ENCODE data around the gene SMPD4.
"Not testable (repeated sequence)": the region's sequence is repeated elsewhere in the genome, so short reads cannot be mapped to it uniquely, and the experiment has no call there.

Gene SMPD4, protein sequence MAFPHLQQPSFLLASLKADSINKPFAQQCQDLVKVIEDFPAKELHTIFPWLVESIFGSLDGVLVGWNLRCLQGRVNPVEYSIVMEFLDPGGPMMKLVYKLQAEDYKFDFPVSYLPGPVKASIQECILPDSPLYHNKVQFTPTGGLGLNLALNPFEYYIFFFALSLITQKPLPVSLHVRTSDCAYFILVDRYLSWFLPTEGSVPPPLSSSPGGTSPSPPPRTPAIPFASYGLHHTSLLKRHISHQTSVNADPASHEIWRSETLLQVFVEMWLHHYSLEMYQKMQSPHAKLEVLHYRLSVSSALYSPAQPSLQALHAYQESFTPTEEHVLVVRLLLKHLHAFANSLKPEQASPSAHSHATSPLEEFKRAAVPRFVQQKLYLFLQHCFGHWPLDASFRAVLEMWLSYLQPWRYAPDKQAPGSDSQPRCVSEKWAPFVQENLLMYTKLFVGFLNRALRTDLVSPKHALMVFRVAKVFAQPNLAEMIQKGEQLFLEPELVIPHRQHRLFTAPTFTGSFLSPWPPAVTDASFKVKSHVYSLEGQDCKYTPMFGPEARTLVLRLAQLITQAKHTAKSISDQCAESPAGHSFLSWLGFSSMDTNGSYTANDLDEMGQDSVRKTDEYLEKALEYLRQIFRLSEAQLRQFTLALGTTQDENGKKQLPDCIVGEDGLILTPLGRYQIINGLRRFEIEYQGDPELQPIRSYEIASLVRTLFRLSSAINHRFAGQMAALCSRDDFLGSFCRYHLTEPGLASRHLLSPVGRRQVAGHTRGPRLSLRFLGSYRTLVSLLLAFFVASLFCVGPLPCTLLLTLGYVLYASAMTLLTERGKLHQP

DNA sequence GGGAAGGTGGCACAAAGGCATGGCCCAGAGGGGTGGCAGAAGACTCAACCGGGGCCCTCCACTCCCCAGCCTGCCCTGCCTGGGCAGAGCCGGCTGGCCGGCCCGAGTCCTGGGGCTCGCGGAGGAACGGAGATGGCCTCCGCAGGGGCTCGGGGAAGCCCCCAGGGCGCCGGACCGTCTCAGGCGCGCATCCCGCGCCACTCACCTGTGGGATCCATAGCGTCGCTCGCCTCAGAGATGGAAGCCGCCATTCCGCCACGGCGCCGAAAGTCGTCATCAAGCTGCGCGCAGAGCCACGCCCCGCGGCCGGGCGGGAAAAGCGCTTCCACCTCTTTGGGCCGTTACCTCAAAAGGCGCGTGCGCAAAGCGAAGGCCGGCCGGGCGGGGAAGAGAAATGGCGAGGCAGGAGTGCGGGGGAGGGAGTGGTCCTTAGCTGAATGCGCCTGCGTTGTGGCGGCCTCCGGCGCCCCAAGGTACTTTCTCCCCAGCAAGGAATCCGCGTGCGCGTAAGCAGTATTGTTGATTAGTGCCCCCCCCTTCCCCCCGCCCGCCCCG lies at the start of gene SMPD4:
TSS of gene SMPD4 (minus strand) at position 278 of the 555 bp plus-strand sequence. CDS start 5,010 bp downstream, outside the sequence.
- DNase-seq = peak; percentile 51

DNA sequence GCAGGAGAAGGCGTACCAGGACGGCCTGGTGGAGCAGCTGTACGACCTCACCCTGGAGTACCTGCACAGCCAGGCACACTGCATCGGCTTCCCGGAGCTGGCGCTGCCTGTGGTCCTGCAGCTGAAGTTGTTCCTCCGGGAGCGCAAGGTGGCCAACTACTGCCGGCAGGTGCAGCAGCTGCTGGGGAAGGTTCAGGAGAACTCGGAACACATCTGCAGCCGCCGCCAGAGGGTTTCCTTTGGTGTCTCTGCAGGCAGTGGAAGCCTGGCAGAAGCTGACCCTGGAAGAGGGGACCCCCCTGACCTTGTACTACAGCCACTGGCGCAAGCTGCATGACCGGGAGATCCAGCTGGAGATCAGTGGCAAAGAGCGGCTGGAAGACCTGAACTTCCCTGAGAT lies 49.5 kb upstream of the SMPD4 start:
- DNase-seq = not testable (repeated sequence)

DNA sequence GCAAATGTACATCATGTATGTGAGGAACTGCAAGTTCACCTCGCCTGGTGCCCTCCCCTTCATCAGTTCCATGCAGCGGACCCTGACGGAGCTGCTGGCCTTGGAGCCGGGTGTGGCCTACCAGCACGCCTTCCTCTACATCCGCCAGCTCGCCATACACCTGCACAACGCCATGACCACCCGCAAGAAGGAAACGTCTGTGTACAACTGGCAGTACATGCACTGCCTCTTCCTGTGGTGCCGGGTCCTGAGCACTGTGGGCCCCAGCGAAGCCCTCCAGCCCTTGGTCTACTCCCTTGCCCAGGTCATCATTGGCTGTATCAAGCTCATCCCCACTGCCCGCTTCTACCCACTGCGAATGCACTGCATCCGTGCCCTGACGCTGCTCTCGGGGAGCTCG lies 49.0 kb upstream of the SMPD4 start:
- DNase-seq = not testable (repeated sequence)

DNA sequence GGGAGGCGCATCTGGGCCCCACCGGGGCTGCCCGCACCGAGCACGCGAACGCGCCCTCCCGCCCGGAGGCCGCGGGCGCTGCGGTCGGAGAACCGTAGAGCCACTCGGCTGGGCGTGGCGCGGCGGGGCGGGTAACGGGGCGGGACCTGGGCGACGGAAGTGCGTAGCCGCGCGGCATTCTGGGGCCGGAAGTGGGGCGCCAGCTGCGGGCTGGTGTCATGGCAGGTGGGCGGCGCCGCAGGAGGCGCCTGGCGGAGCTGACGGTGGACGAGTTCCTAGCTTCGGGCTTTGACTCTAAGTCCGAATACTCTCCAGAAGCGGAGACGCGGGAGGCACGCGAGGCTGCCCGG lies 47.7 kb upstream of the SMPD4 start:
- DNase-seq = not testable (repeated sequence)

DNA sequence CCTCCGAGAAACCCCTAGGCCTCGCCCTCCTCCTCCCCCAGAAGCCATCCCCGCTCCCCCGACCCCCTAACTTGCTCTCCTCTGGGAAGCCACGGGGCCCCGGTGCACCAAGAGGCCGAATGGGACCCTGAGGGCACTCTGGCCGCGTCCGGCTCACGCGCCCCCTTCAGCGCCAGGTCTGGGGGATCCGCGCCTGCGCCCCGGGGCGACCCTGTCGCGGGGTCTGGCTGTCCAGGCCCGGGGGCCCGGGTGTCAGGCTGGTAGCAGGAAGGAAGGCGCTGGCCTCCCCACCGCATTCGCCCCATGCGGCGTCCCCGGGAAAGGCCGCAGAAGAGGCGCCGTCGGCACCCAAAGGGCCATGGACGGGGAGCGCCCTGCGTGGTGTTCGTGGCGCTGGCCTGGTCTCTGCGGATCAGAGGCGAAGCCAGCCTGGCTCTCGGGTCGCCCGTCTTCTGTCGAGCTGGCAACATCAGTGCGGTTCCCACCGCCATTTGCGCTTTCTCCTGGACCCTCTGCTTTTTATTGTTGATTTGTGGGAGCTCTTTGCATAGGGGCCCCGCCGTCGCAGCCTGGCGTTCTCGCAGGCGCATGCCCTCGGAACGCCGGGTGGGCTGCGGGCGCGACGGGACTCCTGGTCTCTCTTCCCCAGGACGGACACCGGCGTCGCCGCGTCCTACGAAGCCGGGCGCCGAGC lies 47.2 kb upstream of the SMPD4 start:
- not testable (repeated sequence) for DNase-seq

DNA sequence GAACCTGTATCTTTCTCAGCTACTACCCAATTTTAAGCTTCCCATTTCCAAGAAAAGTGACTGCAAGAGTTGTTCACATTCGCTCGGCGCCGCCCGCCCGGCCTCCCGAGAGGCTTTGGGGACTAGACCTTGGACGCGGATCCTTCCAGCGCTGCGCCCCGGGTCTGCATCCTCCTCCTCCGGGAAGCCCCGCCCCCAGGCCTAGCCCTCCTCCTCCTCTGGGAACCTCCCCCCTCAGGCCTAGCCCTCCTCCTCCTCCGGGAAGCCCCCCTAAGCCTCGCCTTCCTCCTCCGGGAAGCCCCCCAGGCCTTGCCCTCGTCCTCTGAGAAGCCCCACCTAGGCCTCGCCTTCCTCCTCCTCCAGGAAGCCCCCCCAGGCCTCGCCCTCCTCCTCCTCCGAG lies 46.6 kb upstream of the SMPD4 start:
- DNase-seq = not testable (repeated sequence)

DNA sequence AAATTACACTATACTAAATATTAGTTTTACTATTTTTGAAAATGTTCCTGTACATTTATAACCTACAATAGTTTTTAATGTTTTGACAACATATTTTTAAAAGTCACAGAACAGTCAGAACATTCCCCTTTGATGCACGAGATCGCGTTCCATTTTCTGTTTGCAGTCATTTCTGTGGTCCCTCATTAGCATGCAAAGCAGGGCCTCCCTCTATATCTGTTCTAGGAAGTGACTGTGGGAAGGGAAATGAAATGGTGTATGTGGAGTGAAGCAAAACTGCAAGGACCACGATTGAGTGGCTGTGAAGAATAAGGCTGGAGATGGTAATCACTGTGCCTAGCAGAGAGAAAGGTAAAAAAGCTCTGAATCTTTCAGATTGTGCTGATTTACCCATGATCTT lies 41.1 kb upstream of the SMPD4 start:
- not testable (repeated sequence) for DNase-seq

DNA sequence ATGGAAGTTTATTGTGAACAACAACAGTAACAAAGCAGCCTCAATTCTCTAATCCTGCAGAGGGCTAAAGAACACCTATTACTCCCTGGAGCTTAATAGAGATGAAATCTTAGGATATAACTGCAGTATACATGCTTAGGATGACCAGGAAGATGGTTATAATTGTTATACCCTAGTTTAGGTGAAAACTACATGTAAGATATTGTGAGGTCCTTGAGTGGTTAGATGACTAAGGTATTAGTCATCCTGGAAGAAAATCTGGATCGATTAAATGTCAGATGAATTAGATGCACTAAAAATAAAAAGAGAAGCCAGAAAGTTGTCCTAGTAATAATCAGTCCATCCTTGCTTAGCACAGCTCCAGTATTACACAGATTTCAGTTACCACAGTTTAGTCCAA lies 39.1 kb upstream of the SMPD4 start:
- DNase-seq = not testable (repeated sequence)

DNA sequence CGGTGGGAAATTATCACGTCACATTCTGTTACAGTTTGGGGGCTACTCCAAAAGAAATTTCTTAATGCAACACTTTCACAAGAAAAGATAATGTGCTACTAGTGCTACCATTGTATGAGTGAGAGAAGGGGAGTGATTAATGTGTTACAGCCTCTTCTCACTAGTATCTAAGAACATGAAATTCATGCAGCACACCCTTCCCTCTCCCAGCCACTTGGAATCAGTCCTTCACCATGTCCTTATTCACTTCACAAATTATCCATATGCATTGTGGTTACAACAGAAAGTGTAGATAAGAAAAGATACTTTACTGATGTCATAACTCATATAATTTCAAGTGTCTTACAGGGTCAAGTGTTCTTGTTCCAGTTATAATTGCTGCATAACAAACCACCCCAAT lies 37.7 kb upstream of the SMPD4 start:
- DNase-seq = not testable (repeated sequence)

DNA sequence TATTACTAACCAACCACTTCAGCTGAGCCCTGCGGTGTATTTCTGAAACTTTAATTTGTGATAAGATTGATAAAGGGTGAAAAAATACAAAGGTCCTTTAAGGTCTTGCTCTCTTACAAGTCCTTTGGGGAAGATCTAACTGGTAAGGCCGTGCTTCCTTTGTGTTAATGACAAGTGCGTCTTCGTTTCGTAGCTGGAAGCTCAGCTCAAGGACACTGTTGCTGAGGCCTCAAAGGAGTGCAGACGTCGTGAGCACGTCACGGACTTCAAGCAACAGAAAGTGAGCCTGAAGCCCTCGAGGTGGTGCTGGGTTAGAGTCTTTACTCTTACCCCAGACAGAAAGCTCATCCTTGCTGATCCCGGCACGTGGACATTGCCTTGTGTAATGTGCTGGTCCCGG lies 25.6 kb upstream of the SMPD4 start:
- not testable (repeated sequence) for DNase-seq

DNA sequence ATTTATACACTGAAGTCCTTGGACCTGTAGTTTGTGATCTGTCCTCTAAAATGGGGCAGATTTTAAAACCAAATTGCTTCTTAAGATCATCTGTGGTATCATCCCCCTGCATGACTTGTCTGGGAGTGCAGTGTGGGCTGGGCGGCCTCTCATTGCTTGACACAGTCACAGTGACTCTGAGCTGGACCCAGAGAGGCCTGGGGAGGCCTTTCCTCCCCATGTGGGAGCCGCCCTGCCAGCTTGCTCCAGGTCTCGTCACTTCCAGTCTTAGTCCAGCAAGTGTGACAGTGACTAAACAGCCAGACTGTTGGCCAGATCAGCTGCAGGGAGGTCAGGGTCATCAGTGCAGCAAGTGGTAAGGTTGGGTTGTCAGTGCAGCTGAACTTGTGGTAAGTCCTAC lies 21.7 kb upstream of the SMPD4 start:
- DNase-seq = not testable (repeated sequence)

DNA sequence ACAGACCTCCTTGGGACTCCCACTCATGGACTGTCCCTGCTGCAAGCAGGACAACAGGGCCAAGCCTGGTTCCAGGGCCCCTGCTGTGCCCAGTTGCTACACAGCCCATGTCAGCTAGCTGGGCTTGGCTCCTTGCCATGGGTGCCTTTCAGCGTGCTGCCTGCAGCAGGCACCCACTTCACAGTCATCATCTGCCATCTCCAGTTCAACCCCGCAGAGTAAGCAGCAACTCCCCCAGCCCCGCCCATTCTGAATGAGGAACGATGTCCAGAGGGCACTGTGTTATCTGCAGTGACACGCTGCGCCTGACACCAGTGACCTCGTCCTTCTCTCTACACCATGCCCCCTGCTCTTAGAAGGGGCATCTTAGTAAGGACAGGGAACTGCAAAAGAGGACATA lies 21.1 kb upstream of the SMPD4 start:
- DNase-seq = not testable (repeated sequence)

DNA sequence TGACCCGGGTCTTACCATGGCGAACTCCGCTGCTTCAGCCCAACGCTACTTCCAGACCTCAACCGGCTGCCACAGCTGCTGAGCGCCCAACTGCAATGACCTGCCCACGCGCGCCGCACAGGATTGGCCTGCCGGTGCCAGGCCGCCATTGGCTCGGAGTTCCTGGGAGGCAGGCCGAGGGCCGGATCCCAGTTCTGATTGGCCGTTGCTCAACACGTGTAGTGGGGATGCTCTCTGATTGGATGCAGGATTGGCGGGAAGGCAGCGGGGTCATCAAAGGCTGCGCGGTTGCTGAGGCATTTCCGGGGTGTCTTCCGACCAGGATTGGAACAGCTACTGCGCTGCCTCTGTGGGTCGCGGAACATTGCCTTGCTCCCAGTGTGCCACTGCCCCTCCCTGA lies 16.9 kb upstream of the SMPD4 start, which contains the start of gene TUBA3E:
TSS of gene TUBA3E (minus strand) at position 97 of the 400 bp plus-strand sequence. CDS start at position 18, 79 bp downstream.
- DNase-seq = no peak

DNA sequence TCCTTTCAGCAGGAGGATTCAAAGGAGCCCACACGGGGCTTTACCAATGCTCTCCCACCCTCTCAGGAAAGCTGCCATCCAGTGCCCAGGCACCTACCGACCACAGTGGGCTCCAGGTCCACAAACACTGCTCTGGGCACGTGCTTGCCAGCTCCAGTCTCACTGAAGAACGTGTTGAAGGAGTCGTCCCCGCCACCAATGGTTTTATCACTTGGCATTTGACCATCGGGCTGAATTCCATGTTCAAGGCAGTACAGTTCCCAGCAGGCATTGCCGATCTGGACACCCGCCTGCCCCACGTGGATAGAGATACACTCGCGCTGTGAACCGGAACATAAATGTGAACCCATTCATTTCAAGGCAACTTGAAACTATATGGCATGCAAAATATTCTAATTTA lies 14.7 kb upstream of the SMPD4 start:
- DNase-seq = not testable (repeated sequence)

DNA sequence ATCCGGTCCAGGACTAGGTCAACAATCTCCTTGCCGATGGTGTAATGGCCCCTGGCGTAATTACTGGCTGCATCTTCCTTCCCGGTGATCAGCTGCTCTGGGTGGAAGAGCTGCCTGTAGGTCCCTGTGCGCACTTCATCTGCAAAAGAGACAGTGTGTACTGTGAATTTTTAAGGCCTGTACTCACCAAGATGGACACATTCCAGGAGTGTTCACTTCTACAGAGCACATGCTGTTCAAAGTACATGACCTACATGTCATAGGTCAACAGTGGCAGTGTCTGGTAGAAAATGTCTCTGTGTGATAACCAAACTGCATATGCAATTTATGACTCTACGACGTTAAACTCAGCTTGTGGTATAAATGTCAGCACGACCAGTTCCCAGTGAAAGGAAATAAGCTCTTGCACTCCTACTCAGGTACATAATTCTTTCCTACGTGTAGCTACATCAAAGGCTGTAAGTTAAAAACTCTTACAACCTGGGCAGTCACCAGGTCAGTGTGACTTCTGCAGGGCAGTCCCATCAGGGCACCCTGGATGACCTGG lies 13.8 kb upstream of the SMPD4 start:
- DNase-seq = not testable (repeated sequence)

DNA sequence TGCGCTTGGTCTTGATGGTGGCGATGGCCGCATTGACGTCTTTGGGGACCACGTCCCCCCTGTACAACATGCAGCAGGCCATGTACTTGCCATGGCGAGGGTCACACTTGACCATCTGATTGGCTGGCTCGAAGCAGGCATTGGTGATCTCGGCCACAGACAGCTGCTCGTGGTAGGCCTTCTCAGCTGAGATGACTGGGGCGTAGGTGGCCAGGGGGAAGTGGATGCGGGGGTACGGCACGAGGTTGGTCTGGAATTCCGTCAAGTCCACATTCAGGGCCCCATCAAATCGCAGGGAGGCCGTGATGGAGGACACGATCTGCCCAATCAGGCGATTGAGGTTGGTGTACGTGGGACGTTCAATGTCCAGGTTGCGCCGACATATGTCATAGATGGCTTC lies 12.4 kb upstream of the SMPD4 start:
- DNase-seq = not testable (repeated sequence)

DNA sequence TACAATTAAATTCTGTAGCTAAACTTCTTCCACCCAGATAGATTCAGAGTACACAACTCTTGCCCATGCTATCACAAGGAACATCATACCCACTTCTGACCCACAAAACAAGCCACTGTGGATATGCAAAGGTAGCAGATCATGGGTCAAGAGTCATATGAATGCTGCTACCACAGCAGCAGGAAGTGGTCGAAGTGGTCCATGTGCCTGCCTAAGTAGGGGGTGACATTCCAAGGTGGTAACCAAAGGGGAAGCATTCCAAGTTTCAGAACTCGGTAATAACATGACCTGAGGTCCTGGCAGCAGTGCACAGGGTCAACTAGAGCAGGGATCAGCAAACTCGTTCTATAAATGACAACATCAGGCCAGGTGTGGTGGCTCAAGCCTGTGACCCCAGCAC lies 11.0 kb upstream of the SMPD4 start:
- DNase-seq = not testable (repeated sequence)

DNA sequence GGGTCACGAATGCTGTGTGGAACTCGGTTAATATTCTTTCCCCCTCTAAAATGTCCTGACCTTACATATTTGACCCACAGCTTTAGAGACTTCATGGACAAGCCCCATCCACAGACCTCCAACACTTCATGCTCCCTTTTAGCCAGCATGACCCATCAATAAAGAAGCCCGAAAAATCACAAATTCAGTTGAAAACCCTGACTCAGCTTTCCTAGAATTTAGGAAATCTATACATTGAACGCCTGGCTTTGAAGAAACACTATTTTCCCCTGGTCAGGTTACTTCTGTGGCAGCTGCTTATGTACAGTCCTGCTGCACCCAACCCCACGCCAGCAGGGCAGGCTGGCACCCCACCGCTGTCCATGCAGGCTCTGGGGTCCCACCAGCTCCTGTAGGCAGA lies 9.9 kb upstream of the SMPD4 start:
- DNase-seq = not testable (repeated sequence)

DNA sequence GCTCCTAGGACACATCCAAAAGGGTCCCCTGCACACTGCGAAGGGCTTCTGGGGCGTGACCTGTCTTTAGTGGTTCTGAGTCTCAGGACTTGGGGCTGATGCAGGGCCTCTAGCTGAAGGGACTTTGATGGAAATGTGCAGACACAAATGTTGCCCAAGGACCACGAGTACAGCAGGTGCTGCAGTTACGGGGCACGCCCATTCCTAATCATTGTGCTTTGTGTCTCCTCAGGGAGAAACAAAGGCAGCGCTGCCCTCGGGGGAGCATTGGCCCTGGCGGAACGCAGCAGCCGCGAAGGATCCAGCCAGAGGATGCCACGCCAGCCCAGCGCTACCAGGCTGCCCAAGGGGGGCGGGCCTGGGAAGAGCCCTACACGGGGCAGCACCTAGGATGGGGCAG lies 8.8 kb upstream of the SMPD4 start:
- no peak for DNase-seq

DNA sequence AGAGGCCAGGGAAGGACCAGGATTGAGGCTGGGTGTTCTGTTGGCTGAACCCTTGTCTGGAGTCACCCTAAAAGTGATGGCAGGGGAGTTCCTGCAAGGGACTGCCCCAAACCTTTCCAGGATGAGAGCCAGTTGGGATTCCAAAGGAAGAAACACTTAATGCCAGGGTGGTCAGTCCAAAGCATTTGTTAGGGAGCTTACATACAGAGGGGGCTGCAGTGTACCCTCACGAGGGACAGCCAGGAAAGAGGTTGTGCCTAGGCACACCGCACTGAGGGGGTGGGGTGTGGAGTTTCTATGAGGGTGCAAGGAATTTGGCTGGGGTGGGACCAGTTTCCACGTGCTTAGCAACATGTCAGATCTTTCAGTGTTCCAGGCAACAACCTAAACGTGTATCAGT lies 7.6 kb upstream of the SMPD4 start:
- not testable (repeated sequence) for DNase-seq

DNA sequence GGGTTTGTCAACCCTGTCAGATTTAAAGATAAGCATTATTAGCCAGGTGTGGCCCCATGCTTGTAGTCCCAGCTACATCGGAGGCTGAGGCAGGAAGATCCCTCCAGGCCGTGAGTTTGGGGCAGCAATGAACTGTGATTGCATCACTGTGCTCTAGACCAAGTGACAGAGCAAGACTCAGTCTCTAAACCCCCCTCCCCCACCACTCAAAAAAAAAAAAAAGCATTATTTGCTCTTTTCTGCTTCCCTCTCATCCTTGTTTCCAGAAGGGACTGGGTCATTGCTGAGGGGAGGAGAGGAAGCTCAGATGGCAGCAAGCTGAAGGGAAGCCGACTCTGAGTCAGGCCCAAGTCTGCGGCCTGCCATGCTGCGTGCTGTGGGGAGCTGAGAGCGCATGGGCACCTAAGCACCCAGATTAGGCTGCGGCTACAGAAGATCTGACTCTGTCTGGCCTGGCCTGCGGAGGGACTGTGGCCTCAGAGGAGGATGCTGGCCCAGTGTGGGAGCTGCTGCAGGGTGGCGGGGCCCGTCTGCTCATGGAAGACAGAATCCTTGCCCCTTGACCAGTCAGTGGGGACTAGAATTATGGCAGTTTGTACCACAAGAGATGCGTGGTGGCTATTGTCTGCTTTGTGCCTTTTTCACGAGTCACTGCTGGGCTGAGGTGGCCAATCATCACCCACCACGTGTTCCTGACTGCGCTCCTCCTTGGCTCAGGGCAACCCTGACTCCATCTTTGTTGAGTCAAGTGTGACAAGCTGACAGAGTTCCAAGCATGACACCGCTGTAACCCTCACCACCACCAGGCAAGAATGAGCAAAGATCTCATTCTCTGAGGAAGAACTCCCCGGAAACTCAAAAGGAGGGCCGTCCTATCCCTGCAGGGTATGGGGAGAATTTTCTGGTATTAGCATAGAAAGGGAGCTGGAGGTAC lies 6.7 kb upstream of the SMPD4 start:
- DNase-seq = not testable (repeated sequence)
